Measurements from ENCODE around the gene ANAPC1.
"Not testable (repeated sequence)": the region's sequence is repeated elsewhere in the genome, so short reads cannot be mapped to it uniquely, and the experiment has no call there.

Gene ANAPC1

DNA sequence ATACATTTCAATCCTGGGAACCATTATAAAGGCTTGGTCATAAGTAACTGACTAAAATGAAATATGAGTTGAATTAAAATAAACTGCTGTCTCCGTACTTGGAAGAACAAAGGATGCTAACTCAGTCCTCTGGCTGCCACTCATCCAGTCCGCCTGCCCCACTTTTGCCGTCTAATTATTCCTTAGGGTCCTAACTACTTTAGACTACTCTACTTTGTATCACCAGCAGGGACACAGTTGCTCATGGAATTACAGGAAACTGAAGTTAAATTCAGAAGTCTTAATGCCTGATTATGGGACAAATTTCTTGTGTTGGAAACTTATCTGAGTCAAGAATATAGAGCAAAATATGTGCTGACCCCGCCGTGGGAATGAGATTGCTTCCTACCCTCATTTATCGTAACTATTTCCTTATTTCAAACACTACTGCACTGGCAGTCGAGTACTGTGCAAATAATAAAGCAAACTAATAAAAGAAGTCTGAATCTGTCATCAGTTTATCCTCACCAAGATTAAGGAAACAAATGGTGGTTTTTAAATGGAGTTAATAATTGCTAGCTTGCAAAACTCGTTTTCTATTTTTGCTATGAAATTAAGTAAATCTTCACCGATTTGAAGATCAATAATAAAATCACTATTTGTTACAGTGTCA is 102.4 kb downstream of the ANAPC1 start:
- not testable (repeated sequence) for DNase-seq

DNA sequence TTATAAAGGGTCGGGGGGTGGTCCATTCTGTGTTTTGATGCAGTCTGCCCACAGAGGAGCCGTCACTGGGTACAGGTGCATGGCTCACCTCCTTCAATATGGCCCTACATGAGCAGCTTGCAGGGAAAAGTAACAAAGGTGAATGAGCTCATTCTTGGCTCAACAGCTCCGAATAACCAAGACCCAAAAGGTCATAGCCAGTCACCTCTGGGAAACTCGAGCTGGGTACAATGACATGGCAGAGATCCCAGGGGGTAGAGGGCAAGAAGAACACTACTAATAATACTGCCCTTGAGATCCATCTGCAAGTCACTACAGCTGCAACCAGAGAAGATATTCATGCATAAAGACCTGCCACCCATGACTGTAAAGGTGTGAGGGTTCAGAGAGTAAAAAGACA is 106.8 kb downstream of the ANAPC1 start:
- not testable (repeated sequence) for DNase-seq

DNA sequence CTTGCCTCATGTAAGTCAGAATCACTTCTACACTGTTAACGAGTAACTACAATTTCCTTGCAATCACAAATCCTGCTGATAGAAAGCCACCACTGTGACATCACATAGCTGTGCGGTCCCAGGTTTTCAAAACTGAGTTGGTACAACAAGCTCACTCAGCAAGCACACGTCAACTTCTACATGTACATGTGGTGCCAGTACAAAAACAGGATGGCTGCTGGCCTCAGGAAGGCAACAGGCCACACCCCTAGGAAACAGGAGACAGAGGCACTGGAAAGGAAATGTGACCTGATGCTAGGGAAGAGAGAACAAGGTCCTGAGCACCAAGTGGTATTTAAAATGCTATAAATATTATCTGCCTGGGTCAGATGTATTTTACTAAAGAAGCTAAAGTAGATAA is 107.7 kb downstream of the ANAPC1 start:
- not testable (repeated sequence) for DNase-seq

GRCh38 chr2:111772180-111772579 is 111.8 kb downstream of the ANAPC1 start:
- not testable (repeated sequence) for DNase-seq

GRCh38 chr2:111770916-111771658 is 112.9 kb downstream of the ANAPC1 start:
- DNase-seq = not testable (repeated sequence)

GRCh38 chr2:111768266-111769190 is 115.5 kb downstream of the ANAPC1 start:
- not testable (repeated sequence) for DNase-seq

DNA sequence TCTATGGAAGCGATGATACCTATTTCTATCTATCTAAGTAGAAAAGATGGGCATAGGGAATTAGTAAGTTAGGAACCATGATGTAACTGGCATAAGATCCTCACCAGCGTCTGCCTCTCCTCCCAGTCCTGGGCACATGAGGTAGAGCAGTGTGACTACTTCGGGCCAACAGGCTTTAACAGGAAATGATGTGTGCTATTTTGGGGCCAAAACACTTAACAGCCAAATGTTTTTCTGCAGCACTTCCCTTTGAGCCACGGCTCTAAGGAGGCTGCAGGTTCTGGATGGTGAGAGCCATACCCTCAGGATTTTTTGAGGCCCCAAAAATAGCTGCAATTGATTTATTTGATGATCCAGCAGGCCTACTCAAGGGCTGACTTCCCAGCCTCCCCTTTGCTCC is 116.9 kb downstream of the ANAPC1 start:
- not testable (repeated sequence) for DNase-seq

DNA sequence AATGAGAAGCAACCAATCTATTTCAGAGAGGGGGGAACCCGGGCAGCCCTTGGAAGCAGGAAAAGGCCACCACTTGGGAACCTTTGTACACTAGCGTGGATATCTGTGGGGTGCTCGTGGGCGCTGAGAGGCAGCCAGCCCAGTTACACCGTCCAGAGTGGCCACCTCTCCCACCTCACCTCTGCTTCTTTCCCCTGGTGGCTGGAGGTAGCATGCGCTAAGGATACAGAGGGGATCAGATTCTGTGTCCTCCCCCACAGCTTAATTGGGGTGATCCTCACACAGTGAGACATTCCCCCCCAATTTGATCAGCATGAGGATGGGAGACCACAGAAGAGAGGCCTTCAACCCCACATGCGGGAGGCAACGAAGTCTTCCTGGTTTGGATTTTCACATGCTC is 117.7 kb downstream of the ANAPC1 start:
- not testable (repeated sequence) for DNase-seq

DNA sequence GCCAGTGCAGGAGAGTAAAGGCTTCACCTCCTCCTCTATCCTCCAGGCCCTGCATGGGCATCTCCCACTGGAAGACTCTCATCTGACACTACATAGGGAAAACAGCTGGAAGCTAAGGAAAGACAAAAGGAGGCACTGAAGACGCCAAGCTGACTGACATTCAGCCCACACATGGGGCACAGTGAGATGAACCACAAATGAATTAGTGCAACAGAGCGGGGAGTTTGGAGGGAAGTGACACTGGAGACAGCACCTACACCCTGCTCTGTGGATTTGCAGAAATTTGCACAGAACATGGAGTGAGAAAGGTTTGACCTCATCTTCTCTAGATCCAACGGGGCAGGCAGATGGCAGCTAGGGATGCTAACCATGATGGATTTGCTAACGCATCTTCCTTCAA is 119.8 kb downstream of the ANAPC1 start:
- not testable (repeated sequence) for DNase-seq

DNA sequence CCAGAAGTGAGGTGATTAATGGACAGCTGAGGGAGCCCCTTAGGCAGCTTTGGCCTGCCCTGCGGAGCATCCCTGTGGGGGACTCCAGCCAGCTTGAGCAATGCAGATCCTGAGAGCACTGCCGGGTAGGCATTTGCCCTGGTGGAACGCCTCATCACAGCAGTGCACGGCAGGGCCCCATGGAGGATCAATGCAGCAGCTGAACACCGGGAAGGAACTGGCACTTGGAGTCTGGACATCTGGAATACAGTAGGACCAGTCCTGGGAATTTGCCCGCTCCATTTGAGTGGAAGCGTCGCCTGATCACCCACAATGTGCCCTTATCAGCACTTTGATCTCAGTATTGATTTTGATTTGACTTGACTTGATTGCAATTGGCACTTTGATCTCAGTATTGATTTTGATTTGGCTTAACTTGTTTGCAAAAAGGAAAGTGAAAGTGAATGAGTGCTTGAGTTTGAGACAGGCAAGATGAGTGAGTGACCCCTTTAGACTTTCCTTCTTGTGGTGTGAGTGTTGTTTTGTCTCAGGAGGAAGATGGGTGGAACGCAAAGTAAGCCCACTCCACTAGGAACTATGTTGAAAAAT is 123.2 kb downstream of the ANAPC1 start:
- DNase-seq = not testable (repeated sequence)

GRCh38 chr2:111752533-111752932 is 131.5 kb downstream of the ANAPC1 start:
- not testable (repeated sequence) for DNase-seq

GRCh38 chr2:111750641-111751040 is 133.4 kb downstream of the ANAPC1 start:
- not testable (repeated sequence) for DNase-seq

DNA sequence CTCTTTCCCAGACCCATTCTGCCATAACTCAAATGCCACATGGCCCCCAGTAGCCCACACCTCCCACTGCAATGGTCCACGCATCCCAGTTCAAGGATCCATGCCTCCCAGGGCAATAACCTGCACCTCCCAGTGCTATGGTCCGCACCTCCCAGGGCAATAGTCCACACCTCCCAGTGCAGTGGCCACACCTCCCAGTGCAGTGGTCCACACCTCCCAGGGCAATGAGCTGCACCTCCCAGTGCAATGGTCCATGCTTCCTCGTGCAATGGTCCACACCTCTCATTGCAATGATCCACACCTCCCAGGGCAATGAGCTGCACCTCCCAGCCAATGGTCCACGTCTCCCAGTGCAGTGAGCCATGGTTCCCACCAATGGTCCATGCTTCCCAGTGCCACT is 135.6 kb downstream of the ANAPC1 start:
- DNase-seq = not testable (repeated sequence)

DNA sequence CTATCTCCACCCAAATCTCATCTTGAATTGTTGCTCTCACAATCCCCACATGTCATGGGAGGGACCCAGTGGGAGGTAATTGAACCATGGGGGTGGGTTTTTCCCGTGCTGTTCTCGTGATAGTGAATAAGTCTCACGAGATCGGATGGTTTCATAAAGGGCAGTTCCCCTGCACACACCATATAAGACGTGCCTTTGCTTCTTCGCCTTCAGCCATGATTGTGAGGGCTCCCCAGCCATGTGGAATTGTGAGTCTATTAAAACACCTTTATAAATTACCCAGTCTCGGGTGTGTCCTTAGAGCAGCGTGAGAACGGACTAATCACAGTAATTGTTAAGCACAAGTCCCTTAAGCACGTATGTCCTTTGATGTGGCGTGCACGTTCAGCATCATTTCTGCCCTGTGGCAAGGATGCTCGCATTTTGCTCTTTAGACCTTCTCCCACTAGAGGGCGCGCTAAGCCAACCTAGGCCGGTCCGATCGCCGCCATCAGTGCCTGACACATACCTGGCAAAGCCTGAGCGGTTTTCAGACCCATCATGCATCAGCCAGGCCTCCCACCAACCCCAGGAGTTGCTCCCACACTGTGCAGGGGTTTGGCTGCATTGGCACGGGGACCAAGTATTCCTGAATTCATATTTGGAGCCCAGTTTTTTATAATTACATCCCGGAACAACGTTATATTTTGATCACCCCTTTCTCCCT is 136.4 kb downstream of the ANAPC1 start:
- not testable (repeated sequence) for DNase-seq

DNA sequence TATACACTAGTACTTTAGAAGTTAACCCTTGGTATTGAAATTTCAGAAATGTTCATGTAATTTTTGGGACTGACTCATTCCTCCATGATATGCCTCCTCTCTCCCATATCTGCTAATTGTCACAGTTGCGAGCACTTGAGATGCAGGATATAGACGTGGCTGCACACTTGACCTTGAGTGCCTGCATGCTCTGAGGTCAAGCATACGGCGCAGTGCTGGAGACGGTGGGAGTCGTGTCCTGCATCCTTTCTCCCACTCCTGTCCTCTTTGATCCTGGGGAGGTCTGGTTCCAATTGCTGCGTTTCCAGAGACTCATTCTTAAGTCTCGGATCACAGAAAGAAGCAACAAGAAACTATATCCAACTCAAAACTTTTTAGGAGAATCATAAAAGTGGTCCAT is 139.2 kb downstream of the ANAPC1 start:
- not testable (repeated sequence) for DNase-seq

DNA sequence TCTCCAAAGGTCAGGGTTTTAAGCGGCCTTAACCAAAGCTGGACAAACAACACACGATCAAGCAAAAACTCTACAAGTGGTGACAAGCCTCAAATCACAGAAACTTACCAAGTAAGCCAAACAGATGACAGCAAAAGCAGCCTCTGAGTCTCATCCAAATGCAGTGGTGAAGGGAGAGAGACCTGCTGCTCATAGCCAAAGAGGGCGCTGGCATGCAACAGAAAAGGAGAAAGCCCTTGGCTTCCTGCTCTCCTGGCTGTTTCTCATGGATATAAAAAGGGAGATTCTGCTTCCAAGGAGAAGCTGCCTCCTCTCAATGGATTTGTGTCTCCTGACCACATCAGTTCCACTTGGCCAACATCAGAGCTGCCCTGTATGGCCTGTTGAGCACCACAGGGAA is 142.5 kb downstream of the ANAPC1 start:
- DNase-seq = not testable (repeated sequence)

DNA sequence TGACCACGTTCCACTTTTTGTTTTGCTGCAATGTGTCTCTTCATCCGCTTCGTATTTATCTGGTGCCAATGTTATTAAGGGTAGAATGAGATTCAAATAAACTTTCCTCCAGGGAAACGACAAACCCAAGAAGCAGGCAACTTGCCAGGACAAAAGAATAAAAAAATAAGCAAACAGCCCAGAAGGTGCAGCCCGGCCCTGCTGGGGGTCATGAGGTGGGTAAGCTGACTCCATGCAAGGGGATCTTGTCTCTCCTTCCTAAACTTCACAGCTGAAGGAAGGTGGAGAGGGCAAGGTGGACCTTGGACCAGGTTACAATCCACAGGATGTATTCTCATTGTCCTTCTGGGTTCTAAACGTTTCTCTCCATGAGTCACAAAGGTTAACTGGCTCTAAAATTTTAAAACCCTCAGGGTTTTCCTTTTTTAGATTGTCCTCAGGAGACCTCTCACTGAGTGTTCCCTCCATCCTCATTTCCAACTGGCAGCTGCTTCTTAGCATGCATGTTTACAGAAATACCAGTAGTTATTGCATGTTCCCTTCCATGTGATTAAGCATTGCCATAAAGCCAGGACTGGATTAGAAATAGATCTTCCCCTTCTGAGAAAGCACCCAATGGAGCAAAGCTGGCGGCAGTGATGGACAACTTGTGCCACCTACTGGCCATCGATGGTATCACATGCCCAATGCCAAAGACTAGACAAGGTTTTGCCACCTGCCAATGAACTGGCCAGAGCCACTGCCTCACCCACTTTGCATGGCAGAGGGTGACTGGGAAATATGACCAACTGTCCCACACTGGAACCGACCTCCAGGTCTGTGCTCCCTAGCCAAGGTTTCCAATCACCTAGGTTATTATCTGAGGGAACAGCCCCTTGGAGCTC is 147.9 kb downstream of the ANAPC1 start:
- peak; percentile 49 for DNase-seq

DNA sequence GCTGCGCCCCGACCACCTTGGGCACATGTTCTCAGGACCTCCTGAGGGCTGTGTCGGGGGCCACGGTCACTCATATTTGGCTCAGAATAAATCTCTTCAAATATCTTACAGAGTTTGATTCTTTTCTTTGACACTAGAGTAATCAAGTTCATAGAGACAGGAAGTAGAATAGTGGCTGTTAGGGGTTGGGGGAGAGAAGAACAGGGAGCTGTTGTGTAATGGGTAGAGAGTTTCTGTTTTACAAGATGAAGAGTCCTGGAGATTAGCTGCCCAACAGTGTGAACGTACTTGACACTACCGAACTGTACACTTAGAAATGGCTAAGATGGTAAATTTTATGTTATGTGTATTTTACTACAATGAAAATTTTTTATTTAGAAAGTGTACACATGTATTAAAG is 148.6 kb downstream of the ANAPC1 start:
- DNase-seq = not testable (repeated sequence)

DNA sequence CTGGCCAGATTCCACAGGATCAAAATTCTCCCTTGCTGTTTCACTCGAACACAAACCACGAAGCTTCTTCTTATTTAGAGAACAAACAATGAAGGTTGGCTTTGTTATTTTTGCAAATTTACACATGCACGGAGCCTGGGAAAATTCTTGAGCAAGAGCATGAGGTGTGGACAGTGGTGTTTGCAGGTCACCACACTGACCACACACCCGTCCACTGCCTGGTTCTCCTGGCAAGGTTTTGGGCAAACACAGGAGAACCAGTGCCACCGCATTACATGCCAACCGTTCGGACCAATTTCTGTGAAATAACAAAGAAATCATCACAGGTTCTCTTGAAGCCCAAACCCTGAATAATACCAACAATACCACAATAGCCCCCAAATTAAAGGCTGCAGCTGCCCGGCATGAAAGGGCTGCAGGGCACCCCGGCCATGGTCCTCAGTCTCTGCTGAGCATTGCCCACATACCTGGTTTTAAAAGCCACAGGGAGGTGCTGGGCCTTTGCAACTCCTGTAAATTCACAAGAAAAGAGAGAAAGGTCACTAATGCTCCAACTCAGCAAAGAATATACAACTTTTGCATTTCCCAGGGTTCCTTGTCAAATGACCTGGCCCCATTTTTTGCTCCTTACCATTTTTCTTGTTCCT is 154.1 kb downstream of the ANAPC1 start:
- not testable (repeated sequence) for DNase-seq

GRCh38 chr2:111727611-111728110 is 156.3 kb downstream of the ANAPC1 start:
- DNase-seq = not testable (repeated sequence)

Data from fibroblast of upper back skin (primary cell).